ENCODE results near the gene PSMD5.

- TF ChIP-seq, protein P1, sequence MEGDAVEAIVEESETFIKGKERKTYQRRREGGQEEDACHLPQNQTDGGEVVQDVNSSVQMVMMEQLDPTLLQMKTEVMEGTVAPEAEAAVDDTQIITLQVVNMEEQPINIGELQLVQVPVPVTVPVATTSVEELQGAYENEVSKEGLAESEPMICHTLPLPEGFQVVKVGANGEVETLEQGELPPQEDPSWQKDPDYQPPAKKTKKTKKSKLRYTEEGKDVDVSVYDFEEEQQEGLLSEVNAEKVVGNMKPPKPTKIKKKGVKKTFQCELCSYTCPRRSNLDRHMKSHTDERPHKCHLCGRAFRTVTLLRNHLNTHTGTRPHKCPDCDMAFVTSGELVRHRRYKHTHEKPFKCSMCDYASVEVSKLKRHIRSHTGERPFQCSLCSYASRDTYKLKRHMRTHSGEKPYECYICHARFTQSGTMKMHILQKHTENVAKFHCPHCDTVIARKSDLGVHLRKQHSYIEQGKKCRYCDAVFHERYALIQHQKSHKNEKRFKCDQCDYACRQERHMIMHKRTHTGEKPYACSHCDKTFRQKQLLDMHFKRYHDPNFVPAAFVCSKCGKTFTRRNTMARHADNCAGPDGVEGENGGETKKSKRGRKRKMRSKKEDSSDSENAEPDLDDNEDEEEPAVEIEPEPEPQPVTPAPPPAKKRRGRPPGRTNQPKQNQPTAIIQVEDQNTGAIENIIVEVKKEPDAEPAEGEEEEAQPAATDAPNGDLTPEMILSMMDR (IDR thresholded peaks at IDR 0.05; ENCODE audit: insufficient read depth, low read length, poor library complexity, severe bottlenecking) = no peak
- no peak for TF ChIP-seq EZH2phosphoT487 (conservative IDR thresholded peaks at IDR 0.05; ENCODE audit: low read length)
Measured at GRCh38 chr9:120890320-120891244, 47.9 kb upstream of the PSMD5 start.

All from SU-DHL-6 (cell line).